Activated CD4-positive, CD25-positive, alpha-beta regulatory T cell treated with anti-CD3 and anti-CD28 coated beads, Interleukin-2, amount 50 U/mL, for 16 hours (primary cell): ENCODE measurements around the gene RINL.

Experiments used
- DNase-seq: peaks from one replicate; pipeline ENCODE4 v3.0.0-alpha.2; 2020; ENCODE audit warnings: low read depth, low spot score

Gene RINL

DNA sequence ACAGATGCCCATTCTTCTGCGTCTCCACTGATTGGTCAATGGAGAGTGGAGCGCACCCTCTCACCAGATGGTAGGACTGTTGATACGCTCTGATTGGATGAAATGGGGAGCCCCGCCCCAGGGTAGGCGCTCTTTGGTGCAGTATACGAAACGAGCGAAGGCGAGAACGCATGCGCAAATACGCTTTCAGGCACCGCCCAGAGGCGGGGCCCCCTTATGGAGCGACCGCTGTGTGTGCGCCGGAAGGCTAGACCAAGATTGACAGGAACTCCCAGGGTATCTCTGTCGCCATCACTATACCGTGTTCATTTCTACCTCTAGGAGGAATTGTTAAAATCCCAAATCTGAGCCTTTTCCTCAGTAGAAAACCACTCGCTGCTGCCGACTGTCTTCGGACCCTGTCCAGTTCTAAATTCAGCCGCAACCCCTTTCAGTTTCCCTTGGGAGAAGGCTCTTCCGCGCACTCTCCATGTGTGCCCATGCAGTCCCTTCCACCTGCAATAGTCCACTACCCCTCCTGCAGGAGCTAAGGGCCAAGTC, 27.6 kb downstream of the RINL start:
- peak; percentile 99 for DNase-seq

DNA sequence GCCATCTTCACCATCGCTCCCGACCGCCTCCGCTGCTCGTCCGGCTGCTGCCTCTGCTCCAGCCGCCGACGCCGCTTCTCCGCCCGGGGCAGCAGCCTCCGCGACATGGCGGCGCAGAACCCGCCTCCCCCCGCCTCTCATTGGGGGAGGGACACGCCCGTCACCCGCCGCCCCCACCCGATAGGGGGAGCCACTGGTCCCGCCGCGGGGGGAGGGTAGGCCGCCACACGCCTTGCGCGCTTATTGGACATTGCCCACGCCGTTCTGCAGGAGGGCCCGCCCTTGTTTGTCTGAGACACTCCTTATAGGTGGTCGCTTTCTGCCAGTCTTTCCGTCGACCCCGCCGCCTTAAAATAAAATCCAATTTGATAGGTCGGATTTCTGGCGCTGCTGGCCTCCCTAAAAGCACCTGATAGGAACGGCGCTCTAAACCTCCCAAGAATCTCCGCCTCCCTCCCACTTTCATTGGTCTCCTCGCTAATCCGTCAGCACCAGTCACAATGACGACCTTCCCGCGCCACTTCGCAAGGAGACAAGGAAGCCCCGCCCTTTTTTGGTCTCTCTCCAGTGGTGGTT, 28.1 kb downstream of the RINL start, which contains the start of gene HNRNPL:
Gene HNRNPL, minus strand, starts transcription at position 127 of the 576 bp plus-strand sequence. Its CDS starts 20 bp downstream, at position 107.
- peak; percentile 99 for DNase-seq

DNA sequence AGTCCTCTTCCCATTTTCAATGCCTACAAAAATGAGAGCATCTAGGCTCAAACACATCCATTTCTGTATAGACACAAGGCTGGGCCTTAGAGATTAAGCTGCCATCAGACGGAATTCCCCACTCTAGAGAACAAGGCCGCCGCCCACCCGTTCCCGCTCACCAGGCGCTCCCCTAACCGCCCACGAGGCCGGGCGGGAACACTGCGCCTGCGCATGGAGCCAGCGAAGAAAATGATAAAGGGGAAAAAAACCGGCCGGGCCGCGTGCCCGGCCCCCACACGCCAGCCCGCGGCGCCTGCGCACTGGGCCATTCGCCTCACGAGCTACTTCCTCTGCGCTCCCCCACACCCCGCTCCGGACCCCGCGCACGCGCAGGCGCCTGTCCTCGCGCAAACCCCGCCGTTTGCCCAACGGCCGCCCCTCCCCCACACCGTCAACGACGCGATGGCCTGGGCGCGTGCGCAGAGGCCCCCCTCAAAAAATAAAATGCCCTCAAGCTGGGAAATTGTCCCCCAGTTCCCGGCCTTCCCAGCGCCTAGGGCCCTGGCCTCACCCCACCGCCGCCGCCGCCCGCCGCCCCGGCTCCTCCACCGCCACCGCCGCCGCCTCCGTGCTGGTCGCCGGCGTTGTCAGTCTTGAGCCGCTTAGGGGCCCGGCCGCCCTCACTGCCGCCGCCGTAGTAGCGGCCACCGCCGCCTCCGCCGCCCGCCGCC, 28.8 kb downstream of the RINL start:
- DNase-seq = peak; percentile 93

DNA sequence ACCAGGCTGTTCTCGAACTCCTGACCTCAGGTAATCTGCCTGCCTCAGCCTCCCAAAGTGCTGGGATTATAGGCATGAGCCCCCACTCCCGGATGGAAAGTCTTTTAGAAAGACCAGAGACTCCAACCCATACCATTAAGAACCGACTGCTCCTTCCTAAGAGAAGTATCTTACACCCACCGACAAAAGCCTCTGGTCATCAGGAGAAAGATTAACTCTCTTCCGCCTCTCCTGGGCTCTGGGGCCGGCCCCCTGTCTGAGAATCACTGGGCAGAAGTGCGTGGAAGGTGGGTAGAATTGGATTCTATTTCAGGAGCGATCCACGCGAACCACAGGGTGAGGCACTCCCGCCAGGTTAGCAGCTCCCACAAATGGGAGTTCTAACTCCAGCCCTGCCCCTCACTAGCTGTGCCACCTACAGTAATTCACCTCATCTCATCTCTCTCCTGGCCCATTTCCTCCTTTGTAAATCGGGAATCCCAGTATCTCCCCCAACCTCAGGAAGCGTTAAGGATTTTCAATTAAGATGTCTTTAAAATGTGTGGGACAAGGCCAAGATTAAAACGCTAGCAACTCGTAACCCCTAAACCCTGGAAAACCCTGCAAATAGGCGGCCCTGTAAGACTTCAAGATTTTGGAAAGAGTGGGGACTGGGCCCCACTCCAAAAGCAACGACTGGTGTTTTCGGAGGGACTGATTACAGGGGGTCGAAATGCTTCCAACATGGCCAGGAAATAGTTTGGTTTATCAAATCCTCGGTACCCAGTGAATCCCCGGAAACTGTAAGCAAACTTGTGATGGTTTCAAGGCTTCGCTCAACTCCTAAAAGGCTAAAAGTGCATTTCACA, 29.6 kb downstream of the RINL start:
- DNase-seq = no peak

DNA sequence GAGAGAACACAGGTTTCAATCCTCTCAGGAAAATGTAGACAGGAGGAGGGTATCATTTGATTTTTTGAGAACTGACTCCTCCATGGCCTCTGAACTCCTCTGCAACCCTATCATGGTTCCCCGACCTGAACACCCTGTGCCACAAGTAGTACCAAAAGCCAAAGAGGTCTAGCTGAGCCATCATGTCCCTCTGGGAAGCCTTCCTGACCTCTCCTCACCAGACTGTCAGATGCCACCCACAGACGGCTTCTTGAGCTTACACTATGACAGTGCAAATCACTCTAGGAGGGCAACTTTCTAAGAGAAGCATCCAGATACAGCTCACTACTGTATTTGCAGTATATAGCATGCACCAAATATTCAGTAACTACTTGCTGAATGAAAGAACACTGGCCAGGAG, 32.0 kb downstream of the RINL start:
- DNase-seq = no peak

DNA sequence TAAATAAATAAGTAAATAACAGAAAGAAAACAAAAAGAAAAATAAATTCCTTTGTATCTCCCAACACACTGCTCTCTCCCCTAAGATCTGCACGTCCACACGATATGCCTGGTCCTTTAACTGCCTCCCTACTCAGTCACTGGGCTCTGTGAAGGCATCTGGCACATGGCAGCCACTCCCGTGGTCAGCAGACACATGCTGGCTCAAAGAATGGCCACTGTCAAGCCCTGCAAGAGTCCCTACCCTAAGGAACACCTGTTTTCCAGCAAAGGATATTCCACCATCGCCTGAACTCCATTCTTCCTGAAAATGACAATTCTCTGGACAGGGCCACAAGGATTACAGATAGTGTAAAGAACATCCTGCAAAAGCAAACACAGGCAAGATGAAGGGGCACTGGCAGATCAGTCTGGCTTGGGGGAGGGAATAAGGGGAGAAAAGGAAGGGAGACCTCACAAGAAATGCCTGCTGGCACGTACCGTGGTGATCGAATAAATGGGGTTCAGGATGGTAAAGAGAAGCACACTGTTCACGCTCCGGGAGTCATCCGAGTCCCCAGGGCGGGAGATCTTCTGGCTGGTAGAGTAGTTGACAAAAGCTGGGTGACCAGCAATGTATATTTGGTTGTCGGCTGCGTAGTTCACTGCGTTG, 32.6 kb downstream of the RINL start:
- no peak for DNase-seq

DNA sequence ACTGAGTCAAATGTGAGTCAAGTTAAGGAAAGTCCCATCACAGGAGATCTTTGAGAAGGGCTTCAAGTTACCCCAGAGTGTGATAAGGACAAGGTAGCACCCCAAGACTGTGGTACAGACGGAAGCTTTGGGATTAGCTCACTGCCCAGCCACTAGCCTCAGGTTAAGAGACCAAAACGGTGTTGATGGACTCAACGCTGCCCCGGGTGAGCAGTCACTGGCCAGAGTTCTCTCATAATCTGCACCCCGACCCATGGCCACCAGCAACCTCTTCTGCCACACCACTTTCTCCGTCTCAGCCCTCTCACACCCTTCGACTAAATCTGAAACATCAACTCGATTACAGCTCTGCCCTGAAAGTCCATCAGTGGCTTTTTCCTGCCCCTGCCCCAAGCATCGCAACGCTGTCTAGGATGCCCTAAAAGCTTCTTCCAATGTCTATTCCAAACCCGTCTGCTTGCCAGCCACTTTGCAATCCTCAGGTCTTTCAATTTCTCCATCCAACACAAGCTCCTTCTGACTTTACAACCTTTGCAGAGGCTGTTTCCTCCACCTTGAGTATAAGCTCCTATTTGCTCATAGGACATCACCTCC, 33.9 kb downstream of the RINL start:
- no peak for DNase-seq

DNA sequence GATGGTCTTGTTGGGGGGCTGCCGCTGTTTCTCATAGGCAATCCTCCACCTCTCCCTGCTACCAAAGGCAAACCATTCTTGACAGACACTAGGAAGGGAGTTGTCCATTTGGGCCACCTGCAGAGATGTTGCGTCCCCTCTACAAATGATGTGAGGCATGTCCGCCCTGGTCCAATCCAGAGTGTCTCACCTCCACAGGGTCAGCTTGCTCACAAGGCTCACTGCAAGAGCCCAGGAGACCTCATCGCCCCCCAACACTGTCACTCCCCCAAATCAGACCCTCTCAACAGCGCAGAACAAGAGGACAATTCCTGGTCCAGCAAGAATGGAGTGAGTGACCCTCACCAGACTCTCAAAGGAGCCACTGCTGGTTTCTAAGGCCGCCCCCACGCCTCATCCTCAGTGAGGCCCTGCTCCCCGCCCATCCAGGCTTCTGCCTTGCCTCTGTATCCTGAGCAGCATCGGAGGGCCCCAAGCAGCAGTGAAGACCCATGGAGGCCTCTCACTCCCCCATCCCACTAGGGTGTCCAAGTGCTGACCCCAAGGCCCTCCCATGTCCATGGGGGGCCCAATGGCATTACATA, 34.8 kb downstream of the RINL start:
- DNase-seq = no peak

DNA sequence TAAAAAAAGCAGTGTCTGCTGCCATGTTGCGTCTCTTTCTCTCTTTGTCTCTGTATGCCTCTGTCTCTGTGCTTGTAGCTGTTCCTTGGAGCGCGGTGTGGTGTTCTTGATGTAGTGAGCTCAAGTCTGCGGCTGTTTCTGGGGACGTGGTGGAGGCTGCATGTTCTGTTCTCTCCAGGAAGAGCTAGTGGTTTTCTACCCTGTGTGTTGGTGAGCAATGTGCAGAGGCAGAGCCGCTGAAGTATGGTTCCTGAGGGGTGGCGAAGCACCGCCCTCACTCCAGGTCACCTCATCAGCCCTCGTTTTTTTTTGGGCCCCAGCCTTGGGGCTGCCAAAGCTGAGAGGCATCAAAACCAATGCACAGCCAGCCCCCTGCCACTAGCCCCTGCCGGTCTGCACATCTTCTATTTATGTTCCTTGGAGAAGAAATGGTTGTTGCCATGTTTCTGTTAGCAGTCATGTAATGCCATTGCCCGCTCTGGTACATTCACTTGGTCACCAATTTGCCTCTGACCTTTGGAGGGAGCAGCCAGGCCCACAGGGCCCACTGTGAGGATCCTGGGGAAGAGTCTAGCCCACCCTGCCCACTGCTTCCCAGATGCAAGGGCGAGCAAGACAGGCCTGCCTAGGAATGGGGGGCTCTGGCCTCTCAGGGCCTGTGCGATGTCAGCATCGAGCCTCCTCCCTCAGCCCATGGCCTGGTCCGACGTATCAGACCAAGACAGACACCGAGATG, 35.5 kb downstream of the RINL start:
- no peak for DNase-seq

DNA sequence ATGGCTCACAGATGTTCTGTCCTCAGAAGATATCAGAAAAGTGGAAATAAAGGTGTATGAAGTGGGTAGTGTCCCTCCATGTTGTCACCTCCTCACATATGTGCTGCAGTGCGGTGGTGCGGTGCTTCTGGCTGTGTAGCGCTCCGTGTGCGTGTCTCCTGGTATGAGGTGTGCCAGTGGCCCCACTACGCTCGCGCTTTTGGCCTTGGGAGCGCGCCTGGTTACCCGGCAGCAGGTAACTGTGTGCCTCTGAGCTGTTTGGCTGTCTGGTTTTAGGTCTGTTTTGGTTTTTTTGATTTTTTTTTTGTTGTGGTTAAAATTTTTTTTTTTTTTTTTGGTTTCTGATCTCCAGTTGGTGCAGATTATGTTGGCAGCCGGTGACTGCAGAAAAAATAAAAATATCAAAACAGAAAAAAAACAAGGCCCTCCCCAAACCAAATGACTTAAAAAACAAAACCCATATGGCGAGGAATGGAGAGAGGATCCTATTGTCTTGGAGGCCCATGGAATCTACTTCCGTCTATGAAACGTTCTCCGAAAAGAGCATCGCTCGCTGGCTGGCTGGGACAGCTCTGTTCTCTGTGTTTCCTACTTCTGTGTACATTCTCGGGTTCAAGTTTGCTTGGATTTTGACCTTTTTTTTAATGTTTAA, 36.2 kb downstream of the RINL start:
- DNase-seq = no peak

DNA sequence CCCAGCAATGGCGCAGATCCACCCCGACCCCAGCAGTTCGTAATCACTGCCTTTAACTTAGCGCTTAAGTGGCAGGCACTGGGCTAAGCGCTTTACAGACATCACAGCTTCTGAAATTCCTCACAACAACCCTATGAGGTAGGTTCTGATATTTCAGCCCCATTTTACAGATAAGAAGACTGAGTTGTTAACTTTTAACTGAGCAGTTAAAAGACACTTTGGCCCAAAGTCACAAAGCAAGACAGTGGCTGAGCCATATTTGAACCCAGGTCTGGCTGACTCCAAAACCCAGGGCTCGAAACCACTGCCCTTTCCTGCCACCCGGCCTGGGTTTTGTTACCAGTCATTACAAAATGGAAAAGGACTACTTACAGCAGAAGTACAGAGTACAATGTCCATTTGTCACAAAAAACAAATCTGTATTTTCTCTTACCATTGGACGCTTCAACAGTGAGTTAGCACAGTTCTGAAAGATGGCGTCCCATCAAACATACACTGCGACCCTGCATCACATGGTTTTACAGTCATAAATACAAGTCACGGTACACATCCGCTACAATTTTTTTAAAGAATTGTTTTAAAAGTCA, 36.8 kb downstream of the RINL start:
- no peak for DNase-seq

DNA sequence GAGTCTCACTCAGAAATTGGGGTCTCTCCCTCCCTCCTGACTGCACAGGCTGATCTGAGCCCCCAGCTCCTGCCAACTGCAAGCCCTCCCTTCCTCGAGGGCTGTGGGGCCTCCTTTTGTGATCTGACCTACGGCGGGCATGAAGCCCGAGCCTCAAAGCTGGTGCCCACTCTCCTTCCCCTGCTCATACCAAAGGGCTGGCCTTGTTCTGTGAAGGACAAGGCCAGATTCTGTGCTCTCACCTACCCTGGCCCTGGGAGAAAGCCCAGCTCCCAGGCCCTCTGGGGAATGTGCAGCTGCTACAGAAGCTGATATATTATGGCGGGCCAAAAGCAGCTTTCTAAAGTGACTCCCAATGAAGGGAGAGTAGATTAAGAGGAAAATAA, 37.5 kb downstream of the RINL start:
- DNase-seq = no peak

DNA sequence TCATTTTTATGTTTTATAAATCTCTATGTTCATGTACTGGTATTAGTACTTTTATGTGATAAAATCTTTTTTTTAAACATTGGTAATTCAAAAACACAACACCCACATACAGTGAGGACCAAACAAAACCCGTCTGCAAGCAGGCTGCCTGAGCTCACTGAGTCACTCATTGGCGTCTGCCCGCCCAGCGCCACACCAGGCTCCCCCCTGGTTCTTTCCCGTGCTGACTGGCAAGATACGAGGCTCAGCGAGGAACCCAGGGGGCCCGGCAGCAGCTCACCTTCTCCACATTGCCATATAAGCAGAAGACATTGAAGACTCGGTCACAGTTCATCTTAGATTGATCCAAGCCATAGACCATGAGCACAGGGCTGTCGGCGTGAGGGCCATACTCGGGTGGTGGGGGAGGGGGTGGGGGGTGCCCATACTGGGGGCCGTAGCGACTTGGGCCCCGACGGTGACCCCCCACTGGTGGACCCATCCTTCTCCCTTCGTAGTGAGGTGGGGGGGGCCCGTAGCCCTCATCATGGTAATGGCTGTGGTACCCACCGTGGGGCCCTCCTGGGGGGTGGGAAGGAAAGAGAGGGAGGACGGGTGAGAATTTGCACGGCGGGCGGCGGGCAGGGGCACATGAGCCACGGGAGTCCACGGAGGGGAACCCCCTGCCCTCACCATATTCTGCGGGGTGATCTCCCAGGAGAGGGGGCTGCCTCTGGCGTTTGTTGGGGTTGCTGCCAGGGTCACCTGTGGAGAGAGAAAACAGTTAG, 38.1 kb downstream of the RINL start:
- DNase-seq = no peak

DNA sequence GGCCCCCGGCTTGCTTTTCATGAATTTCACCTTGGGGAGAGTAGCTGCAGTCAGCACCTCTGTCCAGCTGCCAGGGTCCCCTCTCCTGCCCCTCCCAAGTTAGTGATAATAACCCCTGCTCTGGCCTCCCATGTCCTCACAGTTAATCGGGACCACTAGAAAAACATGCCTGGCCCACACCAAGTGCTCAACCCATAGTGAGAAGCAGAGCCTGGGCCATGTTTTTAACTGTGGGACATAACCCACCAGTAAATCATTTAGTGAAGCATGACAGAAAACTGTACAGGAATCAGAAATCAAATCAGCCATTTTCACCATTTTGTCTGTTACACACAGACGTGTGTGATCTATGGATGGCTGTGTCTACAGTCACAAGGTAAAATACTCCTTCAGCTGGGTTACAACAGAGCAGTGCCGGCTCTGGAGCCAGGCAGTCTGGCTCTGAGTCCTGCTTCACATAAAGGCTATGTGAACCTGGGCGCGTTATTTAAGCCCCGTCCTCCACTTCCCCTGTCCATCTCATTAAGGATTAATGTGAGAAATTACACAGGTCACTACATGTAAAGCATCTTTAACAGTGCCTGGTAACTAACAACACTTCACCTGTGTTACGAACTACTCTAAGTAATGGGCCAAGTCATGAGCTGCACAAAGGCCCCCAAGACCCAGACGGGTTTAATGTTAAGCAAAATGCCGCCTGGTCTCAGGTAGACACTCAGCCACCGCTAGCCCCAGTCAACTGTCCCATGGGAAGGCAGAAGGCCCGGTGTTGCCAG, 38.9 kb downstream of the RINL start:
- no peak for DNase-seq

DNA sequence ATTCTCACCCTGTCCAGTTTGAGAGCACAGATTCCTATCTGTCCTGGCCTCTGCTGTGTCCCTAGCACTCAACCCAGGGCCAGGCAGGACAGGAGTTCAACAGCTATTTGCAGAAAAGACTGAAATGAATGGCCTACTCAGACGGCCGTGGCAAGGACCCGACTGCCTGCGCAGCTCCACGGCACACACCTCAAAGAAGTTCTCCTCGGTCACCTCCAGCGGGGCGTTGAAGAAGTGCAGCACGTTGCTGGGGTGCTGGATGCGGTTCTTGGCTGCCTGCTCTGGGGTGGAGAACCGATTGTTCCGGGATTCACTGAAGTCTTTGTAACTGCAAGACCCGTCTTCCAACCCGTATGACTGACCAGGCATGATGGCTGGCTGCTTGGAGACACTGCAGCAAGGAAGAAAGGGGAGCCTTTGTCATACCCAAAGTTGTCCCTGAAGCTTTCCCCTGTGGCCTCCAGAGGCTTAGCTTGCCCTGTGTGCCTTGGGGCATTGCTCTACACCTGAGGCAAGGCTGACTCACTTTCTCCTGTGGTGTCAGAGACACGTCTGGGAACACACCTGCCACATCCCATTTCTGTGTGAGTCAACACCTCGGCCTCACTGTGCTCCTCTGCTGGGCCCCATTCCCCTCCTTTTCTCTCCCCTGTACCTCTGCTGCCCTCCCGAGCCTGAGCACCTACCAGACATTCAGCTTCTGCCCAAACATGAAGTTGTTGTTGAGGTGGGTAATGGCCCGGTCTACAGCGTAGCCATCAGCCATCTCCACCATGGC, 39.7 kb downstream of the RINL start:
- DNase-seq = no peak

DNA sequence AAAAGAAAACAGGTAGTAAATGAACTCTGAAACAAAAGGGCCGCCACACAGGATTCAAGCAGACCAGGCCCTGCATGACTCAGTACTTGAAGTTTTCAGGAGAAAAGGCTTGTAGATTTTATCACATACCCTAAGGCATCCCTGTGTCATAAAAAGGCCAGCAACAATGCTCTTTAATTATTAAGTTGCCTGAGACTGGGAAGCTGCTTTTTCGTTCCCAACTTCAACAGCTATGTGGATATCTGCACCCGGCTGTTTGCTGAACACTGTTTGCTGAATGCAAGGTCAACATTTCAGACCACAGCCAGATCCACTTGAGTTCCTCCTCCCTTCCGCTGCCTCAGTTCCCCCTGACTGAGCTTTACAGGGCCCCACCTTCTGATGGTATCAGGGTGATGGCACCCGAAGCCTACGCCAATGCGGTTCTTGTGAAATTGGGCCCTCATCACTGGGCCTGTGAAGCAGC, 40.4 kb downstream of the RINL start:
- no peak for DNase-seq
